ENCODE data around the gene FOCAD.

Gene FOCAD

DNA sequence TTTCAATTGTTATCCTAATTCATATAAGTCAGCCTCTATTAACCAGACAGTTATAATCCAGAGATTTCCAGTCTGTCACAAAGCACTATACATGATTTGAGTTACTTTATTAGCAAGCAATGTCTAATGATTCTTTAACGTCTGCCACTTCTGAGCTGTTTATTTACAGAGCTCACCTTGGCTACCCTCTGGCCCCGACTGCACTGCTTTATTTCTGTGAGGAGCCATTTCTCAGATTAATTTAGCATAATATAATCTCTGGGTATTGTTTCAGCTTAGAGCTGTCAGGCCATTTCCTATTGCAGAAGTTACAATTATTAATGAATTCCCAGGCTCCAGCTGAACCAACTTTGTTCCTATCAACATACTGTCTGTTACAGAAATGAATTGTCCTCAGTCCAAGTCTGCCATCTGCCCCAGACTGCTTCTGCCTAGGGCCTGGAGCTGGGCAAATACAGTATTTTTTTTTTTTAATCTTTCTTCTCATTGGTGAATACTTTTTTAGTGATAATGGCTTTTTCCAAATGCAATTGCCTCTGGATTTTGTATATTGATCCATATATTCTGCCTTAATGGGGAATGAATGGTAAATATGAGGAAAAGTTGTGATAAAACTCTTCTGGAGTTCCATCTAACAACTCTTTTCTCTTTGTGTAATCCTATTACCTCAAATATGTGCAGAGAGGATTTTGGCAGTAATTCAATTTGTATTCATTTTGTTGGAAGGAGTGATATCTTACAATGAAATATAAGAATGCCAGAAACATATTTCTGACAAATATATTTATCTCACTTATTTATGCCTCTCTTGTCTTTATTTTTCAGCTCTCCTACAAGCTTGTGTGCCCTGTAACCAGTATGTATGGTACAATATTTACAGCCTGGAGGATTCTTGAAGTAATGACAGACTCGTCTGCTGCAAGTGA, 104.7 kb downstream of the FOCAD start:
- no peak for DNase-seq (ENCODE audit: low read depth in 3 of 3)

DNA sequence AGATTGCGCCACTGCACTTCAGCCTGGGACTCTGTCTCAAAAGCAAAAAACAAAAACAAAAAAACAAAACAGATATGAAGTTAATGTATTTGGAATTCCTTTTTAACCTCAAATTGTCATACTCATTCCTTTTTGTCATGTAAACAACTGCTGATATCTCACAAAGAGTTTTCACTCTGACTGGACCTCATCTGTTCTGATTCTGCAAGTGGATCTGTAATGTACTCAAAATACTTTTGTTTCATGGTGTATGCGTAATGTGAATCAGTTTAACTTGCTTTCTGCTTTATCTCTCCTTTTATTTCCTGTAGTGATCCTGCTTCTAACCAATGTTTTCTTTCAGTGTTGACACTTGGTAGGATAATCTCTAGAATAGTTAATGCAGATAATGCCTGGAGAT, 106.7 kb downstream of the FOCAD start:
- DNase-seq (ENCODE audit: low read depth in 3 of 3), result no peak

DNA sequence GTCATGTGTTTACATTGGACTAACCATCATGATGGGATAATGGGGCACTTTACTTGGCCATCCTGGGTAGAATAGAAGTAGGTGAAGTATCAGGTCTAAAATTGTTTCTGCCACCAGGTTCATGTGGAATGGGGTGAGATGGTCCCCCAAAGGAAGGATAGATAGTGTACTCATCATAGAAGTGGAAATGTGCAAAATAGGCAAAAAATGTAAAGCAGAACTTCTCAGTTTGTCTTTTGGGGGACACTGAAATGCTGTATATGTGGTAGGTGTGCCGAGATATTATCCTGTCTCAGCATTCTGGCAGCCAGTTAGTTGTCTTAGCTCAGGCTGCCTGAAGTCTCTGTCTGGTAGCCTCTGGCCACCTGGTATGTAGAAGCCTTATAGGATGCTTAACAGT, 107.6 kb downstream of the FOCAD start:
- no peak for DNase-seq (ENCODE audit: low read depth in 3 of 3)

DNA sequence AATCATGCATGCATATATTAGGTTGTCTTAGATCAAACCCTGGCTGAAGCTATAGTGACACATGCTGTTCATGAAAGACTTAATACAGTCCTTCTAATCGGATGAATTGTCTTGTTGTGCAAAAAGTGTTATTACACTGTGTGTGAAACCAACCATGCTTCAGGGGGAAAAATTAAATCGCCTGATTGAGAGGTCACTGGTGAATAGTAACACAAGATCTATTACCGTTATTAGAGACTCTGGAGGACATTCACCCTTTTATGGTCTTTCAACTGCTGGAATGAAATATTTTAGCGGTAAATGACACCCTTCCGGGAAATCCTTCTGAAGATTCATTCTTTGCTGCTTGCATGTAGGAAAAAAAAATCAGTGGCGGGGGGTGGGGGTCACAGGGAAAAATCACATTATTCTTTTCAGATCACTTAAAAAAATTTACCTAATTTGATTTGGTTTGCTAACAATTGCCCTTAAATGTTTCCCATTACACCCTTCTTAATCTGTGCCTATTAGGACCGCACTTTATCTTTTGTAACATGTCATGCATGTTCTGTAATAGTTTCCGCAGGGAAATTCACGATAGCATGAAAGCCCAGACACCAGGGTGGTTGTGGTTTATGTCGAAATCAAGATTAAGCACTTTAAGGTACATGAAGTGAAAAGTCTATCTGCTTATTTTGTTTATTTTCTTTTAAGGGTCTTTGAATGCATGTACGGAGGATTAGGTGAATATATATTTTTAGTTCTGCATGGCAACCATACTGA, 120.6 kb downstream of the FOCAD start:
- DNase-seq (ENCODE audit: low read depth in 3 of 3), result no peak

DNA sequence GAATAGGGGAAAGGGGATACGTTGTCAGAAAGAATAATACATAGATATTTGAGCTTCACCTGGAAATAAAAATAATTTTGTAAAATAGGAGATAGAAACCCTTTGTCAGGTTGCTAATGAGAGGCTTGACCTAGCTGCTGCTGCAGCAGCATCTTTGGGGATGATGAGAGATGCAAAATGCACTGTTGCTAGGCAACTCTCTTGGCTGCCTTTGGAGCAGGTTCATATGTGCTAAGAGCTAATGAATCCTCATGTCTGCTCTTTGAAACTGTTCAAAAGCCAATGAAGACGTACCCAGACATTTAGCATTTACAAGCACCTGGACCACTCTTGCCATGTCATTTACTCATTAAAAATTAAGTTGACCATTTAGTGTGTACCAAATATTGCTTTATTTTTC, 121.7 kb downstream of the FOCAD start:
- no peak for DNase-seq (ENCODE audit: low read depth in 3 of 3)

DNA sequence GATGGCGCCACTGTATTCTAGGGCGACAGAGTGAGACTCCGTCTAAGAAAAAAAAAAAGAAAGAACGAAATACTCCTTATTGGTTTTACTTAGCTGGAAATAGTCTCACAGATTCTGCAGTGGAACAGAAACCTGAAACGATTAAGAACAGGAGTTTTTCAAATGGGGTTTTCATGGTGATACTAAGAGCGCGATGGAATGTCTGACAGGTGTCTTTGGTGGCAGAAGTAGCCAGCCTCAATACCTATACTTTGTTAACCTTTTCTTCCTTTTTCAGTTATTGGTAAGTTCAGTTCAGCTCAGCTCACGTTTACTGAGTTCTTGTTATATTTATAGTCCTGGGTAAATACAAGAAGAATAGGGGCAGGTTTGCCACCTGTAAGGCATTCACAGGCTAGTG, 123.9 kb downstream of the FOCAD start:
- no peak for DNase-seq (ENCODE audit: low read depth in 3 of 3)

DNA sequence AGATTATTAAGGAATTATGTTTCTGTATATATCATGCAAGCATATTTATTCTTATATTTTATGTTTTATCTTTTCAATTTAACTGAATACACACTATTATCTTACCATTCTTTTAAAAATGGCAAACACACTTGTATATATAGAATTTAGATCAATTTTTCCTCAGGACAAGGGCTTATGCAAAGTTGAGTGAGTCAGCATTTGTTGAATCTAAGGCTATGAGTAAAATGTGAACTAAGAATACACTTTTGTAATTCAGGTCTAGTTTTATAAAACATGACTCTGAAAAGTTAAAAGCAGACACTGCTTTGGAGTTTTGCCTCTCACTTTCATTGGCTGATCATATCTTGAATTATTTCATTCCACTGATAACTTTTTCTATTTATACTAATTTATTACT, 127.8 kb downstream of the FOCAD start:
- DNase-seq (ENCODE audit: low read depth in 3 of 3), result no peak

DNA sequence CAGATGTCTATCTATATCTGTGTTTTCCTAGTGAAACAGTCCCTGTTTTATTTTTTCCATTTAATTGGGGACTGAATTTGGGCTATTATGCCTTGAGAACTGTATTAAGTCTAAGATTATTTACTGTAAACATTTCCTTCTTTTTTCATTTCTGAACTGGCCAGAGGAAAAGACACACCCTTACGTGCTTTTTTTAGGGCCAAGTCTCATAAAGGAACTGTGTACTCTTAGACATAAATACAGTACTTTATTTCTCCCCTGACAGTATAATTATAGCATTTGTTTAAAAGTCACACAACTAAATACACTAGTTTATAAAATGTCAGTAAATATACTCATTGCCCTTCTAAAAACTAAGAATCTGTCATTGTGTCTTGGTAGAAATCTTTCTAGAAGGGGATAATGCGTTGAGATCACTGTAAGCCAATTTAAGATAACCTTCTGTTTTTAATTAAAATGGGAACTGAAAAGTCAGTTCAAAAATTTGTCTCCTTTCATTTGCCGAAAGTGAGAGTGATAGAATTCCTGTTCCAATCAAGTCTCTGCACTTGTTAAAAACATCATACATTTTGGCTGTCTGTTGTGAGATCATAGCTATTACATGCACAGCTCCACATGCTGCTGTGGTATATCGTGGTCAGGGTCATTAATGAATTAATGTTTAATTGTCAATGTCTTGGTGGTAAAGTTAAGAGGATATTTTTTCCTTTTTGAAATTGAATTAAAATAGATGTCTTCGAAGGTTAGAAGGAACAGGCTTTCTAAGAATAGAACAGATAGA, 132.1 kb downstream of the FOCAD start:
- no peak for DNase-seq (ENCODE audit: low read depth in 3 of 3)

DNA sequence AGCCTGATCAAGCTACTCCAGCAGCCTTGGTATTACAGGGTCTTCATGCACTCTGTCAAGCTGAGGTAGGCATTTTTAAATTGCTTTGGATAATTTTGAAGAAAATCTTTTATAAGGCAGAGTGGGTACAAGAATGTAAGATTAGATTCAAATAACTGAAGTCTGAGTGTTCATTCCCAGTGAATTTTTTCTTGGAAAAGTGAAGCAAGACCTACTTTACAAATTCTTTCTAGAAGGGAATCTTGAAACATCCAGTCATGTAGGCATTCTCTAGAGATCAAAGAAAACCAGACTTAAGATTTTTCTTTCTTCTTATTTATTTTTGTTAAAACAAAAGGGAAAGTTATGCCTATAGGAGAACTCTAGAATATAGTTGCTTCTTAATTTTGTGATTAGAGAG, 139.0 kb downstream of the FOCAD start:
- no peak for DNase-seq (ENCODE audit: low read depth in 3 of 3)

DNA sequence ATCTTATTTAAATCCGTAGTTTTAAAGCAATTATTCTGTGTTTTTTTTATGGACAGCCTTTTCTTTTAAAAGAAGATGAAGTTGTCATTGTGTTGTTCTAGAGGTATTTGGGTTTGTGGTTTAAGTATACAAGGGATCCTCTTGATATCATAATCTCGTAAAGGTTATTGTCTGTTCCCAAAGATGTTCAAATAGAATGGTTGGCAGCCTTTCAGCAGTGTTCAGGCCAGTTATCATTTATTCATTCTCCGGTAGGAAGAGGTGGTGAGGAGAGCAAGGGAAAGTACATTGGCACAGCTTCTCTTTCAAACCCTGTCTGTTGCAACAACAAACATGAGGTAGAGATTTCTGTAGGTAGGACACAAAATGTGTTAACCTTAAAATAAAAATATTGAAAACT, 147.0 kb downstream of the FOCAD start:
- no peak for DNase-seq (ENCODE audit: low read depth in 3 of 3)

DNA sequence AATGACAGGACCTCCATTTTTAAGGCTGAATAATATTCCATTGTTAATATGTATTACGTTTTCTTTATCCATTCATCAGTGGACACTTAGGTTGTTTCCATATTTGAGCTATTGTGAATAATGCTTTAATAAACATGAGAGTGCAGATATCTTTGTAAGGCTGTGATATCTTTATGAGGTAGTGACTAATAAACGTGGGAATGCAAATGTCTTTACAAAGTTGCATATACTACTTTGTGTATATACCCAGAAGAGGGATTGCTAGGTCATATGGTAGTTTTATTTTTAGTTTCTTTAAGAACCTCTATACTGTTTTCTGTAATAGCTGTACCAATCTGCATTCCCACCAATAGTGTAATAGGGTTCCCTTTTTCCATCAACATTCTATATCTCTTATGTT, 148.7 kb downstream of the FOCAD start:
- DNase-seq (ENCODE audit: low read depth in 3 of 3), result no peak

DNA sequence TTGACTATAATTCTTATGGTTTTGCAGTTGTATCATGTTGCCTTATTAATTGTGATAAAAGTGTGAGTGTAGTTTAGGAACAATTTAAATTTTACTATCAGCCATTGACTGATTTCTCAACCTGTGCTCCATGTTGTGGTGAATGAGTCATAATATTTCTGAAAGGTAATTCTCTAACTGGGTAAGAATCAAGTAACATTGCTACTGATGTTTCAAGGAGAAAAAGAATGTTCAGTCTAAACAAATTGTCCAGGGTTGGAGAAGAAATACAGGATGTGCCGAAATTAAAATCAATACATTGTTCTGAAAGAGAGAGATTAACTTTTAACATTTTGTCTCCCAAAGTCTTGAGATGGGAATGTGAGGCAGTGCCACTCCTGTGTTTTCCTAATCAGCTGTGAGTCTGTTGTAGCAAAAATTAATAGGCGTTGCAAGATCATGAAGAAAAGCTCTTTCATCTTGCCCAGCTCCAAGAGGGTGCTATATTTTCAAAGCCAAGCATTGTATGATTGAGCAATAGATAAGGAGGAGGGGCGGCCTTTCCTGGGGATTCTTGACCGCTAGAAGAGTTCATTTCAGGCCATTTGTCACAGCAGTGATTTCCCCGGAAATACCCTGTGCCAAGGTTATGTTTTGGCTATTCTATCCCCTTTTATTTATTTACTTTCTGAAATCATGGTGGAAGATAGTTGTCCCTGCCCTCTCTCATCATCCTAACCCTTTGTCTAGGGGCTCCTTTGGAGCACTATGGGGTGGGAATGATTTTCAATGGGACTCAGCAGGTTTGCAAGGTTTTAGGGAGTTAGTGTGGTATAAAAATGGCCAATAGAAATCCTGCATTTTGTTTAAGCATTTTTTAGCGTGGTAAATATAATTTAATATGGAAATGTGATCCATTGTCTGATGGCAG, 151.6 kb downstream of the FOCAD start:
- DNase-seq (ENCODE audit: low read depth in 3 of 3), result no peak

DNA sequence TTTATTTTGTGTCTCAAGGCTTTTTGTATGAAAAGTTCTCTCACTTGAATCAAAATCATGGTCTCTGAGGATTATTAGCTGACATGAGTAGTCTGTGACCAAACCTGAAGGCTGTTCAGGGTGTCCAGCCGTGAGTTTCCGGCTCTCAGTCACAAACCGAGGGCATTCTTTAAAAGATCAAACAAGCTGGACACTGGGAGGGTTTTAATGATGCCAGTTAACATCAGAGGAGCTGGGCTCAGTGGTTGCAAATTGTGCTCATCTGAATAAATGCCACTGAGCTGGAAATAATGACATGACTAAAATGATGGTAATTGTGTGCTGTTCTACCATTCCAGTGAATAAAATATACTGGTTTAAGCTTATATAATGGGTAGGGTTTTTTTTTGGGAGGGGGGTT, 153.1 kb downstream of the FOCAD start:
- no peak for DNase-seq (ENCODE audit: low read depth in 3 of 3)

DNA sequence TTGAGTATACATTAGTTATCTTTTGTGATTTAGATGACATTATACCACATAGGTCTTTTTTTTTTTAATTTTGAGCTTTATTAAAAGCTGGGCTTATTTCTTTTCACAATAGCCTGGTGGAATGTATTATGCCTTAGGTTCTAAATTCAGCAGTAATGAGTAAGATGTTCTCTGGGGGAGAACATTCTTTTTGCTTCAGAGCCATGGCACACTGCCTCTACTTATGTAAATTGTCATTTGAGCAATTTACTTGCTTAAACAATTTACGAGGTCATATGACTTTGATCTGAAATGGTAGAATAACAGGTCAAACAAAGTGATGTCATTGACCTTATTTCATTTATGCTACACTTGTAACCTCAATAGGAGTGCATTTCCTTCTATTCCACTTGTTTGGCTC, 154.2 kb downstream of the FOCAD start:
- no peak for DNase-seq (ENCODE audit: low read depth in 3 of 3)

DNA sequence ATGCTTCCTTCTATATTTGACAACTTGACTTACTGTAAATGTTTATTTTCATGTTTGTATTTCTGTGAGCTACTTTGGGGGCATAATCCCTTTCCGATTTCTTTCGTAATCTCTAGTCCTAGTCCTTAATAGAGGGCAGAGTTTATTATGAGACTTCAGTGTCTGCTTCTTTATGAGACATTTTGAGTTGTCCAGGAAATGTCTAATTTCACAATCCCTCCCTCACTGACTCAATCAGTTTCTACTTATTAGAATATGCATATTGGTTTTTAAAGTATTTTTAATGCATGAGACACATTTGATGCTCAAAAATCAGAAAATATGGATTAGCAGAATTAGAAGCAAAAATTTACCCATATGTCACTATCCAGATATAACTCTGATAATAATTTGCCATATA, 160.9 kb downstream of the FOCAD start:
- no peak for DNase-seq (ENCODE audit: low read depth in 3 of 3)

DNA sequence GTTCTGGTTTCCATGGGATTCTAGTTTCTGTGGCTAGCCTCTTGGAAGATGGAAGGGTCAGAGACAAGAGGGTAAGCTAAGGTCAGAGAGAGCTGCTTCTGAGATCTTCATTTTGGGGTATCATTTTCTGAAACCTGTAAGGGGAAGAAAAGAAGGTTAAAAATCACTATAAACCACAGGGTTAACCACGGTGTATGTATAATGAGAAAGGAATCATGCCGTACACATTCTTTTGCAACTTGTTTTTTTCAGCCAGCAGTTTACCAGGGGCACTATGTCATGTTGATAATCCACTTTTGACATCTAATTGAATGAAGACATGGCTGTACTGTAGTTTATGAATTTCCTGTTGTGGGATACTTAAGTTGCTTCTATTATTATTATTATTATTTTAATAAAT, 164.4 kb downstream of the FOCAD start:
- DNase-seq (ENCODE audit: low read depth in 3 of 3), result no peak

DNA sequence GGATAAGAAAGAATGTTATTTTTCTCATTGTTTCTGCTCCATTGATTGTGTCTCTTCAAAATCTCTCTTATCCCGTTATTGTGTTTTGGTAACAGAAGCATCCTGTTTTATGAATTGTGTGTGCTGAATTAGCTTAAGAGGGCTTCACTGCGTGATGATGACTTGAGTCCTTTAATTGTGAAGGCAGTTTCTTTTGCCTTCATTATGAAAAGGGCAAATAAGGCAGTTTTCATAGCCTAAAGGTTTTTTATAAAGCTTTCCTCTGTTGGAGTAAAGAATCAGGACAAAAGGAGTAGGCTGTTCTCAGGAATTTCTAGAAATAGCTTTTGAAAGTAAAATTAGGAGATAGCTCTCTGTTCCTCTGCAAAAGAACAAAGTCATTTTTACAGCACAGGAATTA, 169.8 kb downstream of the FOCAD start:
- DNase-seq (ENCODE audit: low read depth in 3 of 3), result no peak

DNA sequence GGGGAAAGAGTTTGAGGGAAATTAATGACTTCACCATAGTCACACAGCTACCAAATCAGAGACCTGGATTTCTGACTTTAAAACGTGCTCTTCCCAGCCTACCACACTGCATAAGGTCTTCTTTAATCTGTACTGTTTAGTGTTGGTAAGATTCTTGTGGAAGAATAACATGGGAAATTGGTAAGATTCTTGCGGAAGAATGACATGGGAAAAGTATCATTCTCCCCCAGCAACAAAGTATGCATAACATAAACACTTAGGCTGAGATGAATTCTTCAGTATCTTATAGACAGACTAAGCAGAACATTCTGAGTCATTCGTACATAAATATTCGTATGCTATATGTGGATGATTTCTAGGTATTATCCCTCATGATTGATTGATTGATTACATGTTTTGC, 170.4 kb downstream of the FOCAD start:
- DNase-seq (ENCODE audit: low read depth in 3 of 3), result no peak

DNA sequence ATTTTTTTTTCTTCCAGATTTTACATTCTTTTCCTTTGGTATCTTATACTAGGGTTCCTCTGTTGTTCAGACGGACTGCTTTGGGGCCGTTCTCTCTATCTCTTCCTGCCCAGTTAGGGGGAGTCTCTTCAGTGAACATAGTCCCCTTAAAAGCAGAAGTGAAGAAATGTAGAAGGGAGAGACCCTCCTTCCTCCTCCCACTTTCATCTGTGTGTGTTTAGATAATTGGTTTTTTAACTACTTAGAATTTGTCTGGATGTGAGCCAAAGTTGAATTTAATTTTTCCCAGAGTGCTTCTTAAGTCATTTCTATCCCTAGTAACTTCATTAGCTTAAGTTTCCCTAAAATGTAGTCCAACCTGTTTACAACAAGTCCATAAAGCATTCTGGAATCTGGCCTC, 179.9 kb downstream of the FOCAD start:
- DNase-seq (ENCODE audit: low read depth in 3 of 3), result no peak

DNA sequence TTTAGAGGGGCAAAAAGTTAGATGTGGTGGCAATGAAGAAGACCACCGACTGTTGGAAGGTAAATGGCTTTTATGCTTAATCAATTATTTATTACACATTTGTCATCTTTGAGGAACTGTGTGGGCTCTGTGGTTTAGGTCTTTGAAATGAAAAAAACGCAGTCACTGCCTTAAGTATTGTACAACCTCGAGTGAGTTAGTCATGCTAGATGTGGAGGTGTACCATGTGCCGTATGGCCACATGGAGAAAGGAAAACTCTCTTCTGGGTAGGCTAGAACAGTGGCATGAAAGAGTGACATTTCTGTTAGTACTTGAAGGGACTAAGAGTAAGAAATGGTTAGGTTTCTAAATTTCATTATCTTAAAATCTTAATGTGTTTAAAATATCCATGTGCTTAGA, 181.3 kb downstream of the FOCAD start:
- DNase-seq (ENCODE audit: low read depth in 3 of 3), result no peak

DNA sequence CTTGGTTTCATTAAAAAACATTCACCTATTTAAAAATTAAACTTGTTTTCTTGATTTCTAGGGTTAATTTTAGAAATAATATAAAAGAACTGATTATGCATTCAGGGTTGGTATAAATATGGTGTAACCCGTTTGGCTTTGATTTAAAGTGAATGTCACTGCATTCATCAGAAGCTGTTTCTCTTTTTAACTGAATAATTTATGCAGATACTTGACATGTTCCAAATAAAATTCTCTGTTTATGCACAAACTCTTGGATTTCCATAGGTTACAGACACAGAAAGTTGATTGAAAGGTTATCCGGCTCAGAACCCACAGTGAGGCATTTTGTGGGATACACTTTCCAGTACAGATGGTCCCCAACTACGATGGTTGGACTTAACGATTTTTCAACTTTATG, 186.1 kb downstream of the FOCAD start:
- no peak for DNase-seq (ENCODE audit: low read depth in 3 of 3)
